Measurements from ENCODE around the gene CAMP. TPM values are rescaled to one million over a fixed set of nuclear protein-coding genes. Genes with fewer than 3 reads are reported as not detected.

The CAMP gene
- total RNA-seq, 1 experiment from 2014 or later, result not detected

DNA sequence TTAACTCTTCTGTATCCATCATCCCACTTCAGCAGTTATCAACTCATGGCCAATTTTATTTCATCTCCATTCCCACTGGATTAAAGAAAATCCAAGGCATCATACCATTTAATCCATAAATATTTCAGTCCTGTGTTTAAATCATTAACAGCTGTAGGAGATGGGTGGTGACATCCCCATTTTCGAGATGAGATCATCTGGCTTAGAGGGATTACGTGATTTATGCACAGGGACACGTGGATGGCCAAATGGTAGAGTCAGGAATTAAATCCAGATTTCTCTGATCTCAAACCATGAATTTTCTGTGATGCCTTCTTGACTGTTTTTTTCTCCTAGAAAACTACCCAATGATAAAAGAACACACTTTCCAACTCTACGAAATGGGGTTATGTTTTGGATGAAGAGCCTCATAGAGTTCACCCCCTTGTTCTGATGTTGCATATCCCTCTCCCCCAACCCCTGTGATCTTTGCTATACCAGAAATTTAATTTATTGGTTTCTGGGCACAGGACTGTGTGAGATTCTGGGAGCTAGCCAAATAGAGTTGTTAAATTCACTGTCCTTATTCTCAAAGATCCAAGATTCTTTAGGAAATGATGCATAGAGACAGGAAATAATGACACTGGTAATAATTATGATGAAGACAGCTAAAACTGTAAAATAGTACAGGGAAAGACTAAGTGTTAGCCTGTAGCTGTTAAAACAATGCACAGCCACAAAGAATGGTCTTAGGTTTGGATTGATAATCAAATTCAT, 25.0 kb downstream of the CAMP start:
- CTCF ChIA-PET, result no interaction called here
- Histone ChIP-seq H3K27me3 (ENCODE audit: insufficient read depth, low read depth) (no peaks in the 10 kb centered on the region), H3K36me3 (ENCODE audit: low read depth) (peaks cover 4% of the 10 kb centered on the region; the same call in 1 of the 2 replicates), H3K9me3 (ENCODE audit: insufficient read depth, low read depth) (no peaks in the 10 kb centered on the region), H3K4me3 (no peak overlapping the region), H3K4me1 (replicated peaks; ENCODE audit: insufficient read depth) (no peaks in the 10 kb centered on the region), H3K4me2 (no peak overlapping the region), H2AFZ (no peak overlapping the region), H3K27ac (no peak overlapping the region), H4K20me1 (ENCODE audit: insufficient read depth) (no peaks in the 10 kb centered on the region), H3F3A (ENCODE audit: insufficient read depth, low read depth) (no peaks in the 10 kb centered on the region), H3K9me2 (ENCODE audit: insufficient read depth) (no peaks in the 10 kb centered on the region), H3K79me2 (ENCODE audit: low read depth) (no peaks in the 10 kb centered on the region)
- DNase-seq, result no peak
- POLR2A ChIA-PET (ENCODE audit: unreplicated experiment), result no interaction called here
- intact Hi-C loops (cut with micrococcal nuclease; ENCODE audit: unreplicated experiment), result no loop called here
- no peak for TF ChIP-seq EZH2 (IDR thresholded peaks at IDR 0.05; ENCODE audit: low read depth)
- no TSS peak for BruUV-seq (replicated peaks)

DNA sequence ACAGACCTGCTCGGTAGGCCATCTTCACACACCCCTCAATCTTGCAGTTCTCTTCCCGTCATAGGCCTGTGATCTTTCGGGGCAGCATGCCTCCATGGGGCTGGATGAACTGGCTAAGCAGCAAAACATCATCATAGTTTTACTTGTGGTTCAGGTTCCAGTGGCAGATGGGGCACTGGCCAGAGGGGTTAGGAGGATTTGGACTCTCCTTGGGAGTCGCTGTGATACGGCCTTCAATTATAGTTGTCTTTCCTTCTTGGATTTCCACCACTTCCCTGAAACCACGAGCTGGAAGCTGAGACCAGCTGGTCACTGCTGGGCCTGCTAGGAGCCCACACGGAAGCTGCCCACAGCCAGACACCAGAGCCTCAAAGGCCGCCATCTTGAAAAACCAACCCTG, 33.3 kb downstream of the CAMP start:
- H3K4me1 ChIP-seq (replicated peaks; ENCODE audit: insufficient read depth), result no peaks in the 10 kb centered on the region
- TF ChIP-seq, protein P1, sequence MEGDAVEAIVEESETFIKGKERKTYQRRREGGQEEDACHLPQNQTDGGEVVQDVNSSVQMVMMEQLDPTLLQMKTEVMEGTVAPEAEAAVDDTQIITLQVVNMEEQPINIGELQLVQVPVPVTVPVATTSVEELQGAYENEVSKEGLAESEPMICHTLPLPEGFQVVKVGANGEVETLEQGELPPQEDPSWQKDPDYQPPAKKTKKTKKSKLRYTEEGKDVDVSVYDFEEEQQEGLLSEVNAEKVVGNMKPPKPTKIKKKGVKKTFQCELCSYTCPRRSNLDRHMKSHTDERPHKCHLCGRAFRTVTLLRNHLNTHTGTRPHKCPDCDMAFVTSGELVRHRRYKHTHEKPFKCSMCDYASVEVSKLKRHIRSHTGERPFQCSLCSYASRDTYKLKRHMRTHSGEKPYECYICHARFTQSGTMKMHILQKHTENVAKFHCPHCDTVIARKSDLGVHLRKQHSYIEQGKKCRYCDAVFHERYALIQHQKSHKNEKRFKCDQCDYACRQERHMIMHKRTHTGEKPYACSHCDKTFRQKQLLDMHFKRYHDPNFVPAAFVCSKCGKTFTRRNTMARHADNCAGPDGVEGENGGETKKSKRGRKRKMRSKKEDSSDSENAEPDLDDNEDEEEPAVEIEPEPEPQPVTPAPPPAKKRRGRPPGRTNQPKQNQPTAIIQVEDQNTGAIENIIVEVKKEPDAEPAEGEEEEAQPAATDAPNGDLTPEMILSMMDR (conservative IDR thresholded peaks at IDR 0.05), result no peak
- no peak for TF ChIP-seq EZH2 (IDR thresholded peaks at IDR 0.05; ENCODE audit: low read depth)
- H2AFZ ChIP-seq, result no peak overlapping the region
- H4K20me1 ChIP-seq (ENCODE audit: insufficient read depth), result no peaks in the 10 kb centered on the region
- intact Hi-C loops (cut with micrococcal nuclease; ENCODE audit: unreplicated experiment), result no loop called here
- no peaks in the 10 kb centered on the region for H3K9me2 ChIP-seq (ENCODE audit: insufficient read depth)
- no peaks in the 10 kb centered on the region for H3K9me3 ChIP-seq (ENCODE audit: insufficient read depth, low read depth)
- H3K27me3 ChIP-seq (ENCODE audit: insufficient read depth, low read depth), result no peaks in the 10 kb centered on the region
- CTCF ChIA-PET, result no interaction called here
- H3K36me3 ChIP-seq (ENCODE audit: low read depth), result no peaks in the 10 kb centered on the region
- H3K4me3 ChIP-seq, result no peak overlapping the region
- no peaks in the 10 kb centered on the region for H3K79me2 ChIP-seq (ENCODE audit: low read depth)
- no peaks in the 10 kb centered on the region for H3F3A ChIP-seq (ENCODE audit: insufficient read depth, low read depth)
- no peak overlapping the region for H3K27ac ChIP-seq
- DNase-seq, result no peak
- POLR2A ChIA-PET (ENCODE audit: unreplicated experiment), result no interaction called here
- no TSS peak for BruUV-seq (replicated peaks)
- no peak overlapping the region for H3K4me2 ChIP-seq

DNA sequence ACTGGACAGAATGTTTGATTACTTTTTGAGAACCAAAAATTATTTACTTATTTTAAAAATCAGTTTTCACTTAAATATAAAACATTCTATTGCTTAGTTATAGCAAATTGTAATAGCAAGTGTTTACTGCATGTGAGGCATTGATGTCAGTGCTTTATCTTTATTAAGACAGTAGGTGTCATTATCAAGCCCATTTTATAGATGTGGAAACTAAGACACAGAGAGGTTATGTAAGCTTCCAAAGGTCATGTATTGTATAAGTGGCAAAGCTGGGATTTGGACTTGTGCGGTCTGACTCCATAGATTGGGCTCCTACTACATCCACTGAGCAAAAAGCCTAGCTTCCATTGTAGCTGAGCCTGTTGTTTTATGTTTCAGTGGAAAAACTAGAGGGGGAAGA, 35.2 kb downstream of the CAMP start:
- Histone ChIP-seq H3F3A (ENCODE audit: insufficient read depth, low read depth) (no peaks in the 10 kb centered on the region), H3K27ac (no peak overlapping the region), H3K4me1 (replicated peaks; ENCODE audit: insufficient read depth) (no peaks in the 10 kb centered on the region), H3K79me2 (ENCODE audit: low read depth) (no peaks in the 10 kb centered on the region), H3K27me3 (ENCODE audit: insufficient read depth, low read depth) (no peaks in the 10 kb centered on the region), H3K9me2 (ENCODE audit: insufficient read depth) (no peaks in the 10 kb centered on the region), H3K36me3 (ENCODE audit: low read depth) (no peaks in the 10 kb centered on the region), H3K9me3 (ENCODE audit: insufficient read depth, low read depth) (no peaks in the 10 kb centered on the region), H2AFZ (no peak overlapping the region), H3K4me3 (no peak overlapping the region), H3K4me2 (no peak overlapping the region), H4K20me1 (ENCODE audit: insufficient read depth) (no peaks in the 10 kb centered on the region)
- no peak for DNase-seq
- CTCF ChIA-PET, result no interaction called here
- BruUV-seq (replicated peaks), result no TSS peak
- POLR2A ChIA-PET (ENCODE audit: unreplicated experiment), result no interaction called here
- intact Hi-C loops (cut with micrococcal nuclease; ENCODE audit: unreplicated experiment), result no loop called here
- TF ChIP-seq, protein P1 (conservative IDR thresholded peaks at IDR 0.05), result no peak
- TF ChIP-seq EZH2 (IDR thresholded peaks at IDR 0.05; ENCODE audit: low read depth), result no peak
